Parathyroid adenoma (tissue), 2 donors: ENCODE measurements around the gene LGI2.

ENCODE experiments used
- H2AFZ ChIP-seq: fragments of 300-600 bp; sonication (generic); one replicate; pipeline ENCODE4 v1.7.0; 2017; ENCODE audit warnings: antibody characterized with exemption, mild to moderate bottlenecking
- H3K27ac ChIP-seq: fragments of 300-600 bp; sonication (generic); one replicate; pipeline ENCODE4 v1.7.0; 2017
- H3K27me3 ChIP-seq: fragments of 300-600 bp; sonication (generic); one replicate; pipeline ENCODE4 v1.7.0; 2017; ENCODE audit warnings: low read length; ENCODE audit not compliant: control insufficient read depth, insufficient read depth
- H3K36me3 ChIP-seq: fragments of 300-600 bp; sonication (generic); one replicate; pipeline ENCODE4 v1.7.0; 2017; ENCODE audit warnings: low read length; ENCODE audit not compliant: control insufficient read depth, insufficient read depth
- H3K4me1 ChIP-seq: fragments of 300-600 bp; sonication (generic); one replicate; pipeline ENCODE4 v1.7.0; 2017; ENCODE audit warnings: control low read depth
- H3K4me2 ChIP-seq: fragments of 300-600 bp; sonication (generic); one replicate; pipeline ENCODE4 v1.7.0; 2017; ENCODE audit warnings: low read length
- H3K4me3 ChIP-seq: fragments of 300-600 bp; sonication (generic); one replicate; pipeline ENCODE4 v1.7.0; 2017; ENCODE audit warnings: low read depth, low read length
- H3K79me2 ChIP-seq: fragments of 300-600 bp; sonication (generic); one replicate; pipeline ENCODE4 v1.7.0; 2017; ENCODE audit warnings: control low read depth
- H3K9ac ChIP-seq: fragments of 300-600 bp; sonication (generic); one replicate; pipeline ENCODE4 v1.7.0; 2017; ENCODE audit warnings: mild to moderate bottlenecking
- H3K9me3 ChIP-seq: fragments of 300-600 bp; sonication (generic); one replicate; pipeline ENCODE4 v1.7.0; 2017; ENCODE audit warnings: low read length; ENCODE audit not compliant: control insufficient read depth
- TF ChIP-seq, protein P1 (sequence below): fragments of 300-600 bp; sonication (generic); IDR thresholded peaks from one replicate; pipeline ENCODE4 v1.7.0; 2017; ENCODE audit warnings: antibody characterized with exemption, mild to moderate bottlenecking
- donor health status: primary hyperparathyroidism.

Gene LGI2, protein sequence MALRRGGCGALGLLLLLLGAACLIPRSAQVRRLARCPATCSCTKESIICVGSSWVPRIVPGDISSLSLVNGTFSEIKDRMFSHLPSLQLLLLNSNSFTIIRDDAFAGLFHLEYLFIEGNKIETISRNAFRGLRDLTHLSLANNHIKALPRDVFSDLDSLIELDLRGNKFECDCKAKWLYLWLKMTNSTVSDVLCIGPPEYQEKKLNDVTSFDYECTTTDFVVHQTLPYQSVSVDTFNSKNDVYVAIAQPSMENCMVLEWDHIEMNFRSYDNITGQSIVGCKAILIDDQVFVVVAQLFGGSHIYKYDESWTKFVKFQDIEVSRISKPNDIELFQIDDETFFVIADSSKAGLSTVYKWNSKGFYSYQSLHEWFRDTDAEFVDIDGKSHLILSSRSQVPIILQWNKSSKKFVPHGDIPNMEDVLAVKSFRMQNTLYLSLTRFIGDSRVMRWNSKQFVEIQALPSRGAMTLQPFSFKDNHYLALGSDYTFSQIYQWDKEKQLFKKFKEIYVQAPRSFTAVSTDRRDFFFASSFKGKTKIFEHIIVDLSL

DNA sequence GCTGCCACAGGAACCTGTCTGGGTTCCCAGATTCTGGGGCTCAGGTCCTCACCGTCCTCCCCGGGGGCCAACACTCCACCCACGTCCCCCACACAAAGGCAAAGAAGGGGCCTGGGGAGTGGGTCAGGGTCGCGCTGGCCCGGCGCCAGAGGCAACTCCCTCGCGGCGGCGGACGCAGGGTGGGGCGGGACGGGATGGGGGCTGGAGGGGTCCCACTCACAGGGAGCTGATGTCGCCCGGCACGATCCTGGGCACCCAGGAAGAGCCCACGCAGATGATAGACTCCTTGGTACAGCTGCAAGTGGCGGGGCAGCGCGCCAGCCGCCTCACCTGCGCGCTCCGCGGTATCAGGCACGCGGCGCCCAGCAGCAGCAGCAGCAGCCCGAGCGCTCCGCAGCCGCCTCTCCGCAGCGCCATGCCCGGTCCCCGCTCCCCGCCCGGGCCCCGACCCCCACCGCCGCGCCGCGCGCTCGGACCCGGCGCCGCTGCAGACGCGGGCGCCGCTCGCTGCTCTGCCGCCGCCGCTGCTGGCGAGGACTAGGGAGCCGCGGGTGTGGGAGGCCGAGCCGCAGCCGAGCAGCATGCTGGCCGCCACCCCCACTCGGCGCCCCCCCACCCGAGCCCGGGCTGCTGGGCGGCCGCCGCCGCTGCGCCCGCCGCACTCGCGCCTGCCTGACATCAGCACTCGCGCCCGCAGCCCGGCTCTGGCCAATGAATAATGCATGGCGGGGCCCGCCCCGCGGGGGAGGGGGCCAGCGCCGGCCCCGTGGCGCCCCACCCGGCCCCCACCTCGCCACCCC lies at the start of gene LGI2:
Gene LGI2, minus strand, starts transcription at position 670 of the 800 bp plus-strand sequence. Its CDS starts 253 bp downstream, at position 417.
- Histone ChIP-seq H3K79me2 (peaks cover 8% of the 10 kb centered on the region), H3K9ac (no peak within 1 kb of the TSS), H3K36me3 (no peaks in the 10 kb centered on the region), H3K4me2 (peak within 1 kb of the TSS; percentile 79), H3K27me3 (no peaks in the 10 kb centered on the region), H3K4me1 (peaks cover 11% of the 10 kb centered on the region), H2AFZ (peak within 1 kb of the TSS; percentile 70), H3K27ac (peak within 1 kb of the TSS; percentile 91), H3K9me3 (no peaks in the 10 kb centered on the region), H3K4me3 (peak within 1 kb of the TSS; percentile 59)
- TF ChIP-seq, protein P1, sequence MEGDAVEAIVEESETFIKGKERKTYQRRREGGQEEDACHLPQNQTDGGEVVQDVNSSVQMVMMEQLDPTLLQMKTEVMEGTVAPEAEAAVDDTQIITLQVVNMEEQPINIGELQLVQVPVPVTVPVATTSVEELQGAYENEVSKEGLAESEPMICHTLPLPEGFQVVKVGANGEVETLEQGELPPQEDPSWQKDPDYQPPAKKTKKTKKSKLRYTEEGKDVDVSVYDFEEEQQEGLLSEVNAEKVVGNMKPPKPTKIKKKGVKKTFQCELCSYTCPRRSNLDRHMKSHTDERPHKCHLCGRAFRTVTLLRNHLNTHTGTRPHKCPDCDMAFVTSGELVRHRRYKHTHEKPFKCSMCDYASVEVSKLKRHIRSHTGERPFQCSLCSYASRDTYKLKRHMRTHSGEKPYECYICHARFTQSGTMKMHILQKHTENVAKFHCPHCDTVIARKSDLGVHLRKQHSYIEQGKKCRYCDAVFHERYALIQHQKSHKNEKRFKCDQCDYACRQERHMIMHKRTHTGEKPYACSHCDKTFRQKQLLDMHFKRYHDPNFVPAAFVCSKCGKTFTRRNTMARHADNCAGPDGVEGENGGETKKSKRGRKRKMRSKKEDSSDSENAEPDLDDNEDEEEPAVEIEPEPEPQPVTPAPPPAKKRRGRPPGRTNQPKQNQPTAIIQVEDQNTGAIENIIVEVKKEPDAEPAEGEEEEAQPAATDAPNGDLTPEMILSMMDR = no peak

GRCh38 chr4:25078523-25078922 lies 47.8 kb upstream of the LGI2 start:
- Histone ChIP-seq H3K36me3 (no peaks in the 10 kb centered on the region), H3K27ac (peak overlapping the region; percentile 89), H3K9me3 (no peaks in the 10 kb centered on the region), H3K4me2 (no peak overlapping the region), H3K27me3 (no peaks in the 10 kb centered on the region), H3K9ac (no peak overlapping the region), H3K79me2 (no peaks in the 10 kb centered on the region), H3K4me3 (no peak overlapping the region), H2AFZ (peak overlapping the region; percentile 1), H3K4me1 (peaks cover 21% of the 10 kb centered on the region)
- TF ChIP-seq, protein P1 = no peak

GRCh38 chr4:25076625-25077398 lies 46.1 kb upstream of the LGI2 start:
- TF ChIP-seq, protein P1 = no peak
- H3K9me3 ChIP-seq = no peaks in the 10 kb centered on the region

GRCh38 chr4:25075851-25076250 lies 45.1 kb upstream of the LGI2 start:
- Histone ChIP-seq H3K36me3 (no peaks in the 10 kb centered on the region), H3K27ac (peak overlapping the region; percentile 89), H3K9ac (no peak overlapping the region), H3K4me2 (peak overlapping the region; percentile 57), H3K79me2 (no peaks in the 10 kb centered on the region), H3K27me3 (no peaks in the 10 kb centered on the region), H3K9me3 (no peaks in the 10 kb centered on the region), H3K4me3 (peak overlapping the region; percentile 28), H3K4me1 (peaks cover 21% of the 10 kb centered on the region), H2AFZ (peak overlapping the region; percentile 53)
- TF ChIP-seq, protein P1 = no peak

More at GRCh38 chr4:25076625-25077398, 46.1 kb upstream of the LGI2 start:
- H3K4me1 ChIP-seq = peaks cover 21% of the 10 kb centered on the region
- H3K4me3 ChIP-seq = no peak overlapping the region
- H3K27ac ChIP-seq = peak overlapping the region; percentile 89
- no peaks in the 10 kb centered on the region for H3K79me2 ChIP-seq
- H3K27me3 ChIP-seq = no peaks in the 10 kb centered on the region
- H2AFZ ChIP-seq = peak overlapping the region; percentile 53
- peak overlapping the region; percentile 57 for H3K4me2 ChIP-seq
- no peak overlapping the region for H3K9ac ChIP-seq
- H3K36me3 ChIP-seq = no peaks in the 10 kb centered on the region
